GM12874 (cell line): ENCODE data around the gene TMEM256.

ENCODE experiments used
- CTCF ChIP-seq: IDR thresholded peaks from 2 replicates; pipeline ENCODE4 v1.5.1; 2011; ENCODE audit warnings: low read depth, mild to moderate bottlenecking, control low read depth, low read length, moderate library complexity; ENCODE audit not compliant: insufficient read depth

TMEM256 gene

GRCh38 chr17:7406235-7406825 is 2.4 kb upstream of the TMEM256 start:
- TF ChIP-seq CTCF, result no peak

- TF ChIP-seq CTCF, result no peak
Observed at GRCh38 chr17:7405350-7406234, 1.7 kb upstream of the TMEM256 start.

- TF ChIP-seq CTCF, result no peak
Observed at GRCh38 chr17:7404737-7405349, 946 bp upstream of the TMEM256 start.

GRCh38 chr17:7403727-7403976 is 245 bp downstream of the TMEM256 start:
- TF ChIP-seq CTCF, result no peak

- TF ChIP-seq CTCF, result no peak
Observed at GRCh38 chr17:7403043-7403726, 712 bp downstream of the TMEM256 start.

GRCh38 chr17:7398612-7399011 is 5.3 kb downstream of the TMEM256 start:
- TF ChIP-seq CTCF, result no peak

- TF ChIP-seq CTCF, result no peak
Observed at GRCh38 chr17:7396147-7396546, 7.8 kb downstream of the TMEM256 start.
